WTC11 (cell line): Measurements from ENCODE around the gene FCGBP. TPM values are rescaled to one million over a fixed set of nuclear protein-coding genes. Genes with fewer than 3 reads are reported as not detected.

ENCODE experiments used
- ATAC-seq: fragments of 200-7000 bp; cut with Tn5 transposase; 2 replicates; pipeline ENCODE4 v1.10.0; 2021; ENCODE audit warnings: mild to moderate bottlenecking, moderate library complexity
- CTCF ChIA-PET: fragments of 300-600 bp; sonication (Branson Sonifier 250); formaldehyde crosslinking; loops from one replicate; lab custom pipeline; 2021; ENCODE audit warnings: antibody characterized with exemption; lab: Charles Lee
- POLR2A ChIA-PET: fragments of 350-600 bp; sonication (Branson Sonifier 250); formaldehyde crosslinking; loops from one replicate; lab custom pipeline; 2021; ENCODE audit warnings: antibody characterized with exemption; lab: Charles Lee
- DNase-seq: peaks from one replicate; pipeline ENCODE4 v3.0.0; 2021; ENCODE audit warnings: low spot score
- H3K27ac Mint-ChIP-seq: 2 replicates; pipeline ENCODE4 v1.8.0; 2021; ENCODE audit warnings: mixed read lengths
- H3K27me3 Mint-ChIP-seq: 2 replicates; pipeline ENCODE4 v1.8.0; 2021; ENCODE audit warnings: low read depth, mild to moderate bottlenecking, moderate library complexity, mixed read lengths
- H3K36me3 Mint-ChIP-seq: 2 replicates; pipeline ENCODE4 v1.8.0; 2021; ENCODE audit warnings: mixed read lengths
- H3K4me1 Mint-ChIP-seq: 2 replicates; pipeline ENCODE4 v1.8.0; 2022; ENCODE audit warnings: mixed read lengths
- H3K4me3 Mint-ChIP-seq: 2 replicates; pipeline ENCODE4 v1.8.0; 2021; ENCODE audit warnings: mild to moderate bottlenecking, moderate library complexity, mixed read lengths
- H3K9me3 Mint-ChIP-seq: 2 replicates; pipeline ENCODE4 v1.8.0; 2021; ENCODE audit warnings: mixed read lengths
- AFF4 ChIP-seq: sonication (generic); formaldehyde crosslinking; IDR thresholded peaks from 2 replicates; pipeline ENCODE4 v1.8.1; 2023; ENCODE audit warnings: mild to moderate bottlenecking, missing genetic modification reagents, borderline replicate concordance
- CREB1 ChIP-seq: sonication (generic); formaldehyde crosslinking; IDR thresholded peaks from 2 replicates; pipeline ENCODE4 v1.8.0; 2023; ENCODE audit warnings: mild to moderate bottlenecking, missing genetic modification reagents
- CREM ChIP-seq: sonication (generic); formaldehyde crosslinking; IDR thresholded peaks from 2 replicates; pipeline ENCODE4 v1.8.1; 2022; ENCODE audit warnings: mild to moderate bottlenecking, missing genetic modification reagents, moderate library complexity
- ETV6 ChIP-seq: sonication (generic); formaldehyde crosslinking; IDR thresholded peaks from 2 replicates; pipeline ENCODE4 v1.8.1; 2022; ENCODE audit warnings: mild to moderate bottlenecking, missing genetic modification reagents
- FOXK1 ChIP-seq: sonication (generic); formaldehyde crosslinking; IDR thresholded peaks from 2 replicates; pipeline ENCODE4 v1.8.0; 2022; ENCODE audit warnings: mild to moderate bottlenecking, moderate library complexity, missing genetic modification reagents
- FOXP1 ChIP-seq: sonication (generic); formaldehyde crosslinking; IDR thresholded peaks from 2 replicates; pipeline ENCODE4 v1.8.0; 2022; ENCODE audit warnings: missing genetic modification reagents, mild to moderate bottlenecking, moderate library complexity, borderline replicate concordance
- GABPB1 ChIP-seq: sonication (generic); formaldehyde crosslinking; IDR thresholded peaks from 2 replicates; pipeline ENCODE4 v1.8.1; 2023; ENCODE audit warnings: mild to moderate bottlenecking, missing genetic modification reagents
- HMGXB4 ChIP-seq: sonication (generic); formaldehyde crosslinking; IDR thresholded peaks from 2 replicates; pipeline ENCODE4 v1.8.1; 2023; ENCODE audit warnings: mild to moderate bottlenecking, moderate library complexity, missing genetic modification reagents
- IRF1 ChIP-seq: sonication (generic); formaldehyde crosslinking; IDR thresholded peaks from 2 replicates; pipeline ENCODE4 v1.8.0; 2023; ENCODE audit warnings: missing genetic modification reagents
- MXD4 ChIP-seq: fragments of 250-450 bp; sonication (Bioruptor Pico); IDR thresholded peaks from 2 replicates; pipeline ENCODE4 v1.8.0; 2021; ENCODE audit warnings: mild to moderate bottlenecking, moderate library complexity, borderline replicate concordance
- MYBL2 ChIP-seq: sonication (generic); formaldehyde crosslinking; IDR thresholded peaks from 2 replicates; pipeline ENCODE4 v1.8.1; 2023; ENCODE audit warnings: mild to moderate bottlenecking, moderate library complexity, missing genetic modification reagents
- SMAD3 ChIP-seq: sonication (generic); formaldehyde crosslinking; IDR thresholded peaks from 2 replicates; pipeline ENCODE4 v1.8.0; 2022; ENCODE audit warnings: missing genetic modification reagents, mild to moderate bottlenecking, borderline replicate concordance
- SP1 ChIP-seq: sonication (generic); formaldehyde crosslinking; conservative IDR thresholded peaks from 2 replicates; pipeline ENCODE4 v1.8.1; 2022; ENCODE audit warnings: missing genetic modification reagents
- TEAD1 ChIP-seq: sonication (generic); formaldehyde crosslinking; IDR thresholded peaks from 2 replicates; pipeline ENCODE4 v1.8.0; 2022; ENCODE audit warnings: mild to moderate bottlenecking, missing genetic modification reagents
- USF1 ChIP-seq: sonication (generic); formaldehyde crosslinking; IDR thresholded peaks from 2 replicates; pipeline ENCODE4 v1.8.0; 2022; ENCODE audit warnings: mild to moderate bottlenecking, missing genetic modification reagents
- ZNF121 ChIP-seq: sonication (generic); formaldehyde crosslinking; IDR thresholded peaks from 2 replicates; pipeline ENCODE4 v1.8.0; 2023; ENCODE audit warnings: missing genetic modification reagents
- ZNF416 ChIP-seq: fragments of 250-450 bp; sonication (Bioruptor Pico); IDR thresholded peaks from 2 replicates; pipeline ENCODE4 v1.9.0; 2021; ENCODE audit warnings: mild to moderate bottlenecking, inconsistent platforms
- ZNF423 ChIP-seq: fragments of 250-450 bp; sonication (Bioruptor Pico); IDR thresholded peaks from 2 replicates; pipeline ENCODE4 v2.1.2; 2022; ENCODE audit warnings: mild to moderate bottlenecking, moderate library complexity
- total RNA-seq: library from RNA; stranded (reverse); gene quantifications from 3 replicates; pipeline ENCODE4 v1.2.3, GENCODE V29; 2021
- TF ChIP-seq, protein P1 (sequence below): sonication (generic); formaldehyde crosslinking; IDR thresholded peaks from 2 replicates; pipeline ENCODE4 v1.8.1; 2023; ENCODE audit warnings: mild to moderate bottlenecking, missing genetic modification reagents, moderate library complexity
- TF ChIP-seq, protein P2 (sequence below): sonication (generic); formaldehyde crosslinking; IDR thresholded peaks from 2 replicates; pipeline ENCODE4 v1.8.0; 2022; ENCODE audit warnings: mild to moderate bottlenecking, missing genetic modification reagents
- TF ChIP-seq, protein P3 (sequence below): sonication (generic); formaldehyde crosslinking; IDR thresholded peaks from 2 replicates; pipeline ENCODE4 v1.8.0; 2022; ENCODE audit warnings: mild to moderate bottlenecking, missing genetic modification reagents
- TF ChIP-seq, protein P4 (sequence below): sonication (generic); formaldehyde crosslinking; IDR thresholded peaks from 2 replicates; pipeline ENCODE4 v1.8.1; 2022; ENCODE audit warnings: low read depth, missing genetic modification reagents, borderline replicate concordance

Gene FCGBP
- total RNA-seq, 1 experiment from 2014 or later, result 2.8 TPM

GRCh38 chr19:39970675-39971379, 36.4 kb upstream of the FCGBP start, which contains the start of gene PSMC4:
Gene PSMC4, plus strand, starts transcription at chr19:39971165. Its CDS starts 38 bp downstream, at chr19:39971203.
- CTCF ChIA-PET, result interaction anchor here (0.5 to 2.6 kb wide), 21 partner anchors 10 to 334 kb away, joined by 3 to 23 read pairs (median 5); partner anchors contain the start of genes DYRK1B, TTC9B and ZNF546
- Mint-ChIP-seq H3K27ac (peak within 1 kb of the TSS; percentile 96), H3K36me3 (peaks cover 36% of the 10 kb centered on the region), H3K4me1 (peaks cover 25% of the 10 kb centered on the region), H3K4me3 (peak within 1 kb of the TSS; percentile 97), H3K27me3 (no peaks in the 10 kb centered on the region), H3K9me3 (peaks cover 4% of the 10 kb centered on the region)
- DNase-seq, result peak; percentile 97
- ATAC-seq, result peak; percentile 100
- POLR2A ChIA-PET, result interaction anchor here (0.9 to 1.2 kb wide), 7 partner anchors 9 to 178 kb away, joined by 3 to 10 read pairs (median 4); partner anchors contain the start of genes ZNF546 and ZNF780A
- TF ChIP-seq, protein P1, sequence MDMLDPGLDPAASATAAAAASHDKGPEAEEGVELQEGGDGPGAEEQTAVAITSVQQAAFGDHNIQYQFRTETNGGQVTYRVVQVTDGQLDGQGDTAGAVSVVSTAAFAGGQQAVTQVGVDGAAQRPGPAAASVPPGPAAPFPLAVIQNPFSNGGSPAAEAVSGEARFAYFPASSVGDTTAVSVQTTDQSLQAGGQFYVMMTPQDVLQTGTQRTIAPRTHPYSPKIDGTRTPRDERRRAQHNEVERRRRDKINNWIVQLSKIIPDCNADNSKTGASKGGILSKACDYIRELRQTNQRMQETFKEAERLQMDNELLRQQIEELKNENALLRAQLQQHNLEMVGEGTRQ (CRISPR knock-in tag), result peak; percentile 67
- peak; percentile 74; the same call in 1 of the 2 replicates for TF ChIP-seq TEAD1 (CRISPR knock-in tag)
- no peak for TF ChIP-seq ZNF121 (CRISPR knock-in tag)
- TF ChIP-seq HMGXB4, result peak; percentile 91
- no peak for TF ChIP-seq MXD4 (CRISPR knock-in tag)
- TF ChIP-seq, protein P2, sequence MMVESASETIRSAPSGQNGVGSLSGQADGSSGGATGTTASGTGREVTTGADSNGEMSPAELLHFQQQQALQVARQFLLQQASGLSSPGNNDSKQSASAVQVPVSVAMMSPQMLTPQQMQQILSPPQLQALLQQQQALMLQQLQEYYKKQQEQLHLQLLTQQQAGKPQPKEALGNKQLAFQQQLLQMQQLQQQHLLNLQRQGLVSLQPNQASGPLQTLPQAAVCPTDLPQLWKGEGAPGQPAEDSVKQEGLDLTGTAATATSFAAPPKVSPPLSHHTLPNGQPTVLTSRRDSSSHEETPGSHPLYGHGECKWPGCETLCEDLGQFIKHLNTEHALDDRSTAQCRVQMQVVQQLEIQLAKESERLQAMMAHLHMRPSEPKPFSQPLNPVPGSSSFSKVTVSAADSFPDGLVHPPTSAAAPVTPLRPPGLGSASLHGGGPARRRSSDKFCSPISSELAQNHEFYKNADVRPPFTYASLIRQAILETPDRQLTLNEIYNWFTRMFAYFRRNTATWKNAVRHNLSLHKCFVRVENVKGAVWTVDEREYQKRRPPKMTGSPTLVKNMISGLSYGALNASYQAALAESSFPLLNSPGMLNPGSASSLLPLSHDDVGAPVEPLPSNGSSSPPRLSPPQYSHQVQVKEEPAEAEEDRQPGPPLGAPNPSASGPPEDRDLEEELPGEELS (CRISPR knock-in tag), result peak; percentile 78; the same call in 1 of the 2 replicates
- TF ChIP-seq ETV6 (CRISPR knock-in tag), result peak; percentile 87
- 0 out of 2 replicates have a peak, but pooled peaks have one; percentile 52 for TF ChIP-seq IRF1 (CRISPR knock-in tag)
- TF ChIP-seq CREB1 (CRISPR knock-in tag), result peak; percentile 19; the same call in 1 of the 2 replicates
- peak; percentile 65 for TF ChIP-seq USF1 (CRISPR knock-in tag)
- TF ChIP-seq FOXP1 (CRISPR knock-in tag), result peak; percentile 51; the same call in 1 of the 2 replicates
- TF ChIP-seq ZNF416, result 0 out of 2 replicates have a peak, but pooled peaks have one; percentile 52
- peak; percentile 80 for TF ChIP-seq SP1 (CRISPR knock-in tag)
- peak; percentile 78 for TF ChIP-seq FOXK1 (CRISPR knock-in tag)
- TF ChIP-seq, protein P3, sequence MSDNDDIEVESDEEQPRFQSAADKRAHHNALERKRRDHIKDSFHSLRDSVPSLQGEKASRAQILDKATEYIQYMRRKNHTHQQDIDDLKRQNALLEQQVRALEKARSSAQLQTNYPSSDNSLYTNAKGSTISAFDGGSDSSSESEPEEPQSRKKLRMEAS (CRISPR knock-in tag), result peak; percentile 96
- peak; percentile 62 for TF ChIP-seq GABPB1 (CRISPR knock-in tag)
- peak; percentile 23; the same call in 1 of the 2 replicates for TF ChIP-seq SMAD3 (CRISPR knock-in tag)
- TF ChIP-seq MYBL2 (CRISPR knock-in tag), result peak; percentile 52; the same call in 1 of the 2 replicates
- TF ChIP-seq, protein P4, sequence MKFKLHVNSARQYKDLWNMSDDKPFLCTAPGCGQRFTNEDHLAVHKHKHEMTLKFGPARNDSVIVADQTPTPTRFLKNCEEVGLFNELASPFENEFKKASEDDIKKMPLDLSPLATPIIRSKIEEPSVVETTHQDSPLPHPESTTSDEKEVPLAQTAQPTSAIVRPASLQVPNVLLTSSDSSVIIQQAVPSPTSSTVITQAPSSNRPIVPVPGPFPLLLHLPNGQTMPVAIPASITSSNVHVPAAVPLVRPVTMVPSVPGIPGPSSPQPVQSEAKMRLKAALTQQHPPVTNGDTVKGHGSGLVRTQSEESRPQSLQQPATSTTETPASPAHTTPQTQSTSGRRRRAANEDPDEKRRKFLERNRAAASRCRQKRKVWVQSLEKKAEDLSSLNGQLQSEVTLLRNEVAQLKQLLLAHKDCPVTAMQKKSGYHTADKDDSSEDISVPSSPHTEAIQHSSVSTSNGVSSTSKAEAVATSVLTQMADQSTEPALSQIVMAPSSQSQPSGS (CRISPR knock-in tag), result no peak
- TF ChIP-seq AFF4, result no peak
- TF ChIP-seq CREM (CRISPR knock-in tag), result peak; percentile 92
- TF ChIP-seq ZNF423 (CRISPR knock-in tag), result peak; percentile 84
